ENCODE measurements around the gene ZNF718. TPM values are rescaled to one million over a fixed set of nuclear protein-coding genes. Genes with fewer than 3 reads are reported as not detected.
"Not testable (repeated sequence)": the region's sequence is repeated elsewhere in the genome, so short reads cannot be mapped to it uniquely, and the experiment has no call there.

ZNF718 gene
- total and polyA plus RNA-seq, 12 donors, result 0.51 to 13.9 (median 5.6) TPM

DNA sequence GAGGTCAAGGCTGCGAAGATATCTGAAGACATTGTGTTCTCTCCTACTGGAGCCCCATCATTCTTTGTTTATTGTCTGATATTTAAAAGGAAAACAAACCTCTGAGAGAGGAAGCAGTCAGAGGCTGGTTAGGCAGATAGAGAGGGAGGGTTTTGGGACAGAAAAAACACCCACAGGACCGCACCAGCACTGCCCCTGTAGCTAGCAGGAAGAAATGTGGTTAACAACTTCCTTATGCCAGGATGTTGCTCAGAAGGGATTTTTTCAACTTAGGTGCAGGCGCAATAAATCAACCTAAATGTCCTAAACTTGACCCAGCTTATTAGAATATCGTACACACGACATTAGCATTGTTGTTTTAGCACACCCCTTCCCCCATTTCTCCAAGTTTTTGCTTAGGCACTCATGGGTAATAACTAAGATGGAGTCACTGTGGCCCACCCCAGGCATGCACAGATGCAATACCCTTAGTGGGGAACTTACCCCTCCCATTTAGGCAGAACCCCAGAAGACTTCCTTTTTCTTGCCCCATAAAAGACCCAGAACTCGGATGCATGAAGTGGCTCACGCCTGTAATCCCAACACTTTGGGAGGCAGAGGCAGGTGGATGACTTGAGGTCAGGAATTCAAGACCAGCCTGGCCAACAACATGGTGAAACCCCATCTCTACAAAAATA is 2.8 kb upstream of the ZNF718 start:
- Histone ChIP-seq H3K36me3 (replicated peaks in 1 of 2) (no peaks in the 10 kb centered on the region), H3K4me3 (no peak overlapping the region), H3K27me3 (no peaks in the 10 kb centered on the region), H3K9me3 (replicated peaks in 1 of 3) (no peaks in the 10 kb centered on the region), H3K4me1 (replicated peaks in 1 of 2) (peaks cover 8% of the 10 kb centered on the region in 2 donors), H3K27ac (no peak overlapping the region)
- TF ChIP-seq, protein P1, sequence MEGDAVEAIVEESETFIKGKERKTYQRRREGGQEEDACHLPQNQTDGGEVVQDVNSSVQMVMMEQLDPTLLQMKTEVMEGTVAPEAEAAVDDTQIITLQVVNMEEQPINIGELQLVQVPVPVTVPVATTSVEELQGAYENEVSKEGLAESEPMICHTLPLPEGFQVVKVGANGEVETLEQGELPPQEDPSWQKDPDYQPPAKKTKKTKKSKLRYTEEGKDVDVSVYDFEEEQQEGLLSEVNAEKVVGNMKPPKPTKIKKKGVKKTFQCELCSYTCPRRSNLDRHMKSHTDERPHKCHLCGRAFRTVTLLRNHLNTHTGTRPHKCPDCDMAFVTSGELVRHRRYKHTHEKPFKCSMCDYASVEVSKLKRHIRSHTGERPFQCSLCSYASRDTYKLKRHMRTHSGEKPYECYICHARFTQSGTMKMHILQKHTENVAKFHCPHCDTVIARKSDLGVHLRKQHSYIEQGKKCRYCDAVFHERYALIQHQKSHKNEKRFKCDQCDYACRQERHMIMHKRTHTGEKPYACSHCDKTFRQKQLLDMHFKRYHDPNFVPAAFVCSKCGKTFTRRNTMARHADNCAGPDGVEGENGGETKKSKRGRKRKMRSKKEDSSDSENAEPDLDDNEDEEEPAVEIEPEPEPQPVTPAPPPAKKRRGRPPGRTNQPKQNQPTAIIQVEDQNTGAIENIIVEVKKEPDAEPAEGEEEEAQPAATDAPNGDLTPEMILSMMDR (IDR thresholded peaks at IDR 0.05), result no peak
- no peak for TF ChIP-seq POLR2A (IDR thresholded peaks at IDR 0.05)
- no peak for DNase-seq
- intact Hi-C loops (cut with DNase I), result no loop called here
- 62 to 73% (median 68%) methylated on average over 7 of the region's 7 CpGs for WGBS, 4 donors

GRCh38 chr4:123922-124274 is 403 bp upstream of the ZNF718 start:
- H3K36me3 ChIP-seq (replicated peaks in 1 of 2); H3K9me3 ChIP-seq (replicated peaks in 1 of 3); intact Hi-C loops (cut with DNase I); DNase-seq; H3K27me3 ChIP-seq; H3K4me1 ChIP-seq (replicated peaks in 1 of 2): not testable (repeated sequence)
- 42 to 56% (median 45%) methylated on average over 10 of the region's 10 CpGs for WGBS, 4 donors
- Histone ChIP-seq H3K4me3 (peak overlapping the region in 2 of 4 donors; percentile 59 to 88), H3K27ac (peak overlapping the region; percentile 80 to 95 (median 82))

- Histone ChIP-seq H3K27me3 (no peaks in the 10 kb centered on the region), H3K9me3 (replicated peaks in 1 of 3) (no peaks in the 10 kb centered on the region), H3K4me1 (replicated peaks in 1 of 2) (peaks cover 8% of the 10 kb centered on the region in 2 donors), H3K36me3 (replicated peaks in 1 of 2) (peaks cover 0 to 4% of the 10 kb centered on the region in 2 donors), H3K27ac (peak overlapping the region; percentile 80 to 95 (median 82)), H3K4me3 (peak overlapping the region; percentile 59 to 88 (median 85))
- no peak for TF ChIP-seq POLR2A (IDR thresholded peaks at IDR 0.05)
- TF ChIP-seq, protein P1 (IDR thresholded peaks at IDR 0.05), result peak in 1 of 6 experiments; percentile 8
- intact Hi-C loops (cut with DNase I), result no loop called here
- peak; percentile 40 to 77 (median 61) for DNase-seq
- WGBS, 4 donors, result 1 to 14% (median 2%) methylated on average over 25 to 30 of the region's 30 CpGs
Measured at GRCh38 chr4:125091-125771, 930 bp downstream of the ZNF718 start.

DNA sequence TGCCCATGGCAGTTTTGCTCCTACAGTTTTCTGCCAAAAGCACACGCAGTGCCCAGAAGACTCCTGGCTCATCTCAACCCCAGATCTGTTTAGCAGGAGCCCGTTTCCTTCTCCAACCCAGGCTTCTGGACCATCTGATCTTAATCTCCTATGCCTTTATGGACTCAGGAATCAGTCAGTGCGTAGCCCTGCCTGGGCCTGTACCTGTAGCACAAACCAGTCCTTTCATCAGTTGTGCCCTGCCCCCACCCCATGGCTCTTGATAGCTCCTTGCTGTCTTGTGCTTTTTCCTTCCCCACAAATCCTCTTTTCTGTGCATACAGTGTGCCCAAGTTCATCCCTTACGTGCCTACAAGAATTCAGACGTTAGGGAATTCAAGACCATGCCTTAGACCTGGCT is 1.5 kb downstream of the ZNF718 start:
- Histone ChIP-seq H3K4me3 (peak overlapping the region in 1 of 4 donors; percentile 88), H3K27me3 (no peaks in the 10 kb centered on the region), H3K27ac (peak overlapping the region in 3 of 5 donors; percentile 82 to 95 (median 84)), H3K36me3 (replicated peaks in 1 of 2) (peaks cover 0 to 4% of the 10 kb centered on the region in 2 donors), H3K9me3 (replicated peaks in 1 of 3) (no peaks in the 10 kb centered on the region), H3K4me1 (replicated peaks in 1 of 2) (peaks cover 8% of the 10 kb centered on the region in 2 donors)
- intact Hi-C loops (cut with DNase I), result no loop called here
- WGBS, 4 donors, result 54 to 78% (median 57%) methylated on average over 5 of the region's 5 CpGs
- peak in 1 of 7 donors; percentile 56 for DNase-seq
- TF ChIP-seq, protein P1 (IDR thresholded peaks at IDR 0.05), result no peak
- no peak for TF ChIP-seq POLR2A (IDR thresholded peaks at IDR 0.05)
